Anterior cingulate cortex (tissue), 58 donors: ENCODE data around the gene SCO2.
"Not testable (repeated sequence)": the region's sequence is repeated elsewhere in the genome, so short reads cannot be mapped to it uniquely, and the experiment has no call there.

Experiments
- DNase-seq, 58 donors: peaks; one replicate each; lab custom pipeline; 2025; lab: John Stamatoyannopoulos, UW

SCO2 gene

DNA sequence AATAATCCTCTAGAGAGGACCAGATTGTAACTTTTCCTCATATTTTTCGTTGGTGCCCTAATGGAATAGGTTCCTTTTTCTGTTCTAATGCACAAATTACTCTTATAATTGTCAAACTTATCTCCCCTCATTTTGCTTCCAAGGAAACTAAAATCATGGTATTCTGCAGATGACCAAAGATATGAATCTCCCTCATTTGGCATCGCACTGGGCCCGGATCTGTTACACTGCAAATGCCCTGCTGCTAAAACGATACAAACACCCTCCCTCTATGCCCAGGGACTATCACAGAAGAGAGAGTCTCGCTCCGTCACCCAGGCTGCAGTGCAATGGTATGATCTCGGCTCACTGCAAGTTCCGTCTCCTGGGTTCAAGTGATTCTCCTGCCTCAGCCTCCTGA, 27.9 kb upstream of the SCO2 start:
- DNase-seq = no peak

- no peak for DNase-seq
These were observed 25.9 kb upstream of the SCO2 start for GRCh38 chr22:50551160-50551752.

DNA sequence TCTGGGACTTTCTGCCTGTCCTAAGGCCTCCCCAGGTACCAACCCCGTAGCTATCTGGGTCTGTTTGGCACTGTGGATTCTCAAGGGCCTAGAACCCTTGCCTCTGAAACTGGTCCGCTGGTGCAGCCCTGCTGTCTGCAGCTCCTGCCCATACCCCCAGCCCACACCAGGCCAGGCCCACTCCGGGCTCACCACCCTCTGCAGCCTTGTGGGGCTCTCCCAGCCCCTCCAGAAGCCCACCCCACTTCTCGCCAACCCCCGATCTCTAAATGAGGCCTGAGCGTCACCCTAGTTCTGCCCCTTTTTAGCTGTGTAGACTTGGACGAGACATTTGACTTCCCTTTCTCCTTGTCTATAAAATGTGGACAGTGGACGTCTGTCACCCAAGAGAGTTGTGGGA, 25.0 kb upstream of the SCO2 start:
- DNase-seq = no peak

- no peak for DNase-seq
These were observed 23.8 kb upstream of the SCO2 start for GRCh38 chr22:50548921-50549790.

DNA sequence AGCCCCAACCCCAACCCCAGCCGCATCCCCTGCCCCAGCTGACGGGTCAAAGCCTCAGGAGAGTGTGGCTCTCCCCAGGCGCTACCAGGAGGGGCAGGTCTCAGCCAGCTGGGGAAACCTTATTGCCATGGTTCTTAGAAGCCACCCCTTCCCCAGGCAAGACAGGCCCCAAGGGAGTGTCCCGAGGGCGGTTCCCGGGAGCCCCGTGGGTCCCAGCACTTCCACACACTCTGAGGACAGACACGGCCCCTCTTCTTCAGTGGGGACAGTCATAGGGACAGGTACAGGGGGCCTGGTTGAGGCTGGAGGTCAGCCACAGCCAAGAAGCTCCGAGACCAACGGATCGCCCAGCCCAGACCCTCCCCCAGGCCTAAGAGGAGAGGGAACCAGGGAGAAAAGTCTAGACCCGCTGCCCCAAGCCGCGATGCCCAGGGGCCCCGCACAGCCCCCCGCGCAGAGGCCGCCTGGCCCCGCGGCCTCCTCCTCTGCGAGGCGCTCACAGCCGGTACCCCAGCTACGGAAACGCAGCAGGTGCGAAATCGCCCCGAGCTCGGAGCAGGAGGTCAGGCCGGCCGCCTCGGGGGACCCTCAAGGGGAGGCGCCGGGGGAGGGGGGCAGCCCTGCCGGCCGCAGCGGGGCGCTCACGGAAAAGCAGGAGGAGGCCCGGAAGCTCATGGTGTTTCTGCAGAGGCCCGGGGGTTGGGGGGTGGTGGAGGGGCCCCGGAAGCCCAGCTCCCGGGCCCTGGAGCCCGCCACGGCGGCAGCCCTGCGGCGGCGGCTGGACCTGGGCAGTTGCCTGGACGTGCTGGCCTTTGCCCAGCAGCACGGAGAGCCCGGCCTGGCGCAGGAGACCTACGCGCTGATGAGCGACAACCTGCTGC, 22.9 kb upstream of the SCO2 start:
- DNase-seq = no peak

DNA sequence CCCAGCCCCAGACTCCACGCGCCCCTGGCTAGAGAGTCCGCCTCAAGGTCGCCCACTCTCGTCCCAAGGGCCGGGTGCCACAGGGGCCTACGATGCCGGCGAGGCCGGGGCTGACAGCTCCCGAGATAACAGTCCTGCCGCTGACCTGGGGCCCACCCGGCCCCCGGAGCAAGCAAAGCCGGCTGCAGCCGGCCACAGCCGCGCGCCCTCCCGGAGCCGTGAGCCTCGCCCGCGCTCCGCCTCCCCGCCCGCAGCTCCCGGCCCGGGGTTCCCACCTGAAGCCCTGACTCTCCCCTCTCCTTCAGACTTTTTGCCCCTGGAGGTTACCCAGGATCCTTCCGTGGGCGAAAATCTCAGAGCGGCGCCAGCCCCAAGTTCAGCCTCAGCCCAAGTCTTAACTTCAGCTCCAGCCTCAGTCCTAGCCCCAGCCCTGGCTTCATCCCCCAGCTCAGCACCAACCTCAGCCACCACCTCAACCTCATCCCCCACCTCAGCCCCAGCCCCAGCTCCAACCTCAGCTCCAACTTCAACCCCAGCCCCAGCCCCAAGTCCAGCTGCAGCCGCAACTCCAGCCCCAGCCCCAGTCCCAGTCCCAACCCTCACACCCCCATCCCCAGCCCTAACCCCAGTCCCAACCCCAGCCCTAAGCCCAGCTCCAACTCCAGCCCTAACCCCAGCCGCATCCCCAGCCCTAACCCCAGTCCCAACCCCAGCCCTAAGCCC, 22.0 kb upstream of the SCO2 start:
- DNase-seq = no peak

DNA sequence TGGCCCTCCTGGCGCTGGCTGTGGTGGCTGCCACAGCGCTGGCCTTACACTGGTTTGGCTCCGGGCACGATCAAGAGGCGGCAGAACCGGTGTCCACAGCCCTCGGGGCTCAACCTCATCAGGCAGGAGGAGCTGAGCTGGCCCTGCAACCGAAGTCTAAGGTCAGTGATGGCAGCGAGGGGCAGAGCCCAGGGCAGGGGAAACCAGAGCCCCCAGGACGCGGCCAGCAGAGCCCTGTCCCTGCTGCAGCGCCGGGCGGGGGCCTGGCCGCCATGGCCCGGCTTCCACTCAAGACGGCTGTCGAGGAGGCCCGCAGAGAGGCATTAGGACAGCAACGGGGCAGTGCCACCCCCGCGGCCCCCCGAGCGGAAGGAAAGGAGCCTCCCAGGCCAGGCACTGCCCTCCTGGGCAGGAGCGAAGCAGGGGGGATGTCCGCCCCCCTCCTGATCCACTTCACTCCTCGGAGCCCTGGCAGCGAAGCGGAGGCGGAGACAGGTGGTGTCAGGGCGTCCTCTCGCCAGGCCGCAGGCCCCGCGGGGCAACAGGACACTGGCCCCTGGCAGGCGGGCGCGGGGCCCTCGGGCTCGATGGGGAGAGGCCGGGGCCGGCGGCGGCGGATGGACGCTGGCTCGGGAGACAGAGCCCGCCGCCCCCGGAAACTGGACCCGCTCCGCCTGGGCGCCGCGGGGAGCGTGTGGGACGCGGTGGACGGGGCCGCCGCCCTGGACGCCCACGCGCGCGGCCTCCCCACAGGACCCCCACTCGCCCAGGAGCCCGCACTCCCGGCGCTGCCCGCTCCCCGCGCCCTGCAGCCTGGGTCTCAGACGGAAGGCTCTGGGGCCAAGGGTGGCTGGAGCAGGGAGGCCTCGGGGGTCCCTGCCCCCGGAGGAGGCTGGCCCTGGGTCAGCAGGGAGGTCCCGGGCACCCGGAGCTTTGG, 21.2 kb upstream of the SCO2 start:
- DNase-seq = no peak

GRCh38 chr22:50545522-50546325, 20.3 kb upstream of the SCO2 start, which contains the start of gene KLHDC7B:
KLHDC7B (plus strand) TSS chr22:50545899; CDS start chr22:50546244, 345 bp downstream.
- DNase-seq = no peak

DNA sequence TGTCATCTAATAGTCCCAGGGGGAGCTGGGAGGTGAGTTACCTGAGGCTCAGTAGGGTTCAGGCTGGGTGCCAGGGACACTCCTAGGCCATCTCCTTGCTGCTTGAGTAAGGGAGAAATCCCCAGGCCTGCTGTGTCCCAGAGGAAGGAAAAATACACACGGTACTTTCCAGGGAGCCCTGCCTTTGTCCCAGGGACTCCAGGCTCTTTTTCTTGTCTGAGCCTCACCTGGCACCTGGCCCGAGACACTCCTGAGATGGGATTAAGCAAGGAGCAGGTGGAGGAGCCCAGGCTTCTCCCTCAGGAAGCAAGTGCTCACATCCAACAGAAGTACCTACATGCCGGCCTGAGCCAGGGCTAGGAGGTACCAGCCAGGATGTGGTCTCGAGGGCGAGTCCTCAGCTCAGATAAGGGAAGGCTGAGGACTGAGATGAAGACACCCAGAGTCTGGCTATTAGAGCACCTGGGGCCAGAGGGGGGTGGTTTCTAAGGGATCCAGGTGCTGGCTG, 19.4 kb upstream of the SCO2 start:
- DNase-seq = no peak

GRCh38 chr22:50544078-50544745, 18.8 kb upstream of the SCO2 start:
- DNase-seq = peak in 23 of 58 donors; percentile 12 to 71 (median 34)

DNA sequence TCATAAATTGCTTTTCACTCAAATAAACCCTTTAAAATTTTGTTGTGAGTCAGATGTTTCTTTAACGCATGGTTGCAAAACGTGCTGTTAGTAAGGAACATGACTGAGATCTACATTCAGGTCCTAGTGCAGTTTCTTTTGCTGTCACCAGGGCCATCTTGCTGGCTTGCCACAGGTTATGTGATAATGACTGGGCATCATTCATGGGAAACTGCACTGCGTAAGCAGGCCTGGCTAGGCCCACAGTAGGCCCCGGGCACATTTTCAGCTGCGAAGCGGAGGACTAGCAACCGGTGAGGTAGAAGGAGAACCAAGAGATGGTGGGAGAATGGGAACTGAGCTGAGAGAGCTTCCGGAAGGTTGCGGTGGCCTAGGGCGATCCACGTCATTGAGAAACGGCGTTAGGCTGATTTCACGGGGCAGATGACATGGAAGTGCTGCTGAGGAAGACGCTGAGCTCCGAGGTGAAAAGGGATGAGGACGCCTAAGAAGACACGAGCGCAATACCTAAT, 17.1 kb upstream of the SCO2 start:
- DNase-seq = no peak

GRCh38 chr22:50541667-50542026, 16.2 kb upstream of the SCO2 start:
- not testable (repeated sequence) for DNase-seq

DNA sequence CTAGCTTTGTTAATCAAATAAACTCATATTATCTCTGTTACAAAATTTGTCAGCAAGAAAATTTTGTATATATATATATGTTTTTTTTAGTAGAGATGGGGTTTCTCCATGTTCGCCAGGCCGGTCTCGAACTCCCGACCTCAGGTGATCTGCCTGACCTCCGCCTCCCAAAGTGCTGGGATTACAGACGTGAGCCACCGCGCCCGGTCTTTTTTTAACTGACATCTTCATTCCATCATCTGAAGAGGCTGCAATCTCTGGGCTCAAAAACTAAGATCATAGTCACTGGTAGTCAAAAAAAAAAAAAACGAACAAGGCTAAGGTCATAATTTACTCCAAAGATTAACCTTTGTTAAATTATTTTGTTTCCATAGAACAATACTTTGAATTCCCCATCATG, 15.0 kb upstream of the SCO2 start:
- DNase-seq = no peak

- DNase-seq = no peak
These were observed 12.4 kb upstream of the SCO2 start for GRCh38 chr22:50537765-50538164.

GRCh38 chr22:50536226-50536625, 10.8 kb upstream of the SCO2 start:
- no peak for DNase-seq

- DNase-seq = no peak
These were observed 9.7 kb upstream of the SCO2 start for GRCh38 chr22:50535113-50535512.
